ENCODE data around the gene CCL5. TPM values are rescaled to one million over a fixed set of nuclear protein-coding genes. Genes with fewer than 3 reads are reported as not detected.

CCL5 gene
- total and polyA plus RNA-seq, 10 of the 15 experiments (the other 5 are each of a cell fraction or from before 2014, with no cell fraction given) = 45.7 to 186 (median 90.8) TPM

DNA sequence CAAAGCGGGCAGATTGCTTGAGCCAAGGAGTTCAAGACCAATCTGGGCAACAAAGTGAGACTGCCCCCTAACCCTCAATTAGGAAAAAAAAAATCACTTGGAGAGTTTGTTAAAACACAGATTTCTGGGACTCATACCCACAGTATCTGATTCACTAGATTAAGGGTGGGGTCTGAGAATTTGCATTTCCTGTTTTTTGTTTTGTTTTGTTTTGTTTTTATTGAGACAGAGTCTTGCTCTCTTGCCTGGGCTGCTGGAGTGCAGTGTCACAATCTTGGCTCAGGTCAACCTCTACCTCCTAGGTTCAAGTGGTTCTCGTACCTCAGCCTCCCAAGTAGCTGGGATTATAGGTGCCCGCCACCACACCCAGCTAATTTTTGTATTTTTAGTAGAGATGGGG, 12.6 kb downstream of the CCL5 start:
- ChIA-PET POLR2A (interaction anchor here (1.6 kb wide), 1 partner anchor 9 kb away, joined by 3 read pairs; no protein-coding TSS in a partner anchor), RAD21 (ENCODE audit: unreplicated experiment) (no interaction called here), CTCF (interaction anchor here (0.6 to 1.6 kb wide), 2 partner anchors 13 to 109 kb away, joined by 3 to 5 read pairs; no protein-coding TSS in a partner anchor), SMC1A (ENCODE audit: uncharacterized antibody, unreplicated experiment) (no interaction called here)
- no peaks in the 10 kb centered on the region for H3K36me3 ChIP-seq (ENCODE audit: control insufficient read depth in 2 of 2, insufficient read depth in 2 of 2, low read length in 1 of 2)
- no peak for TF ChIP-seq E2F4 (IDR thresholded peaks at IDR 0.05; ENCODE audit: low read depth, low read length)
- 96% methylated on average over 3 of the region's 3 CpGs for WGBS (ENCODE audit: insufficient coverage, insufficient replicate concordance, low lambda C conversion rate, missing lambda C conversion rate)
- H3K27ac ChIP-seq (ENCODE audit: control insufficient read depth, insufficient read depth) = no peak overlapping the region
- H3K4me1 ChIP-seq (ENCODE audit: control insufficient read depth, insufficient read depth, low read length) = no peaks in the 10 kb centered on the region
- no peaks in the 10 kb centered on the region; the same call in 1 of the 2 replicates for H4K20me1 ChIP-seq (ENCODE audit: control insufficient read depth, insufficient read depth)
- no peak overlapping the region for H3K4me3 ChIP-seq
- no peak overlapping the region for H3K4me2 ChIP-seq (ENCODE audit: control insufficient read depth, insufficient read depth)
- no TSS peak for BruUV-seq (replicated peaks)
- H3K79me2 ChIP-seq (ENCODE audit: control insufficient read depth, insufficient read depth, low read length) = no peaks in the 10 kb centered on the region
- intact Hi-C loops (cut with micrococcal nuclease; ENCODE audit: unreplicated experiment) = no loop called here
- H3K9me3 ChIP-seq (replicated peaks; ENCODE audit: control insufficient read depth, insufficient read depth, low read length) = no peaks in the 10 kb centered on the region; the same call in 2 of the 3 replicates
- DNase-seq (ENCODE audit: low read depth, low spot score) (no peak), ATAC-seq (no peak), FAIRE-seq (no peak)
- in situ Hi-C loops (cut with MboI) = no loop called here
- H3K9ac ChIP-seq (ENCODE audit: control insufficient read depth, insufficient read depth, low read length) = no peak overlapping the region
- H3K27me3 ChIP-seq (replicated peaks in 1 of 2; ENCODE audit: control insufficient read depth in 2 of 2, insufficient read depth in 2 of 2, low read length in 1 of 2) = no peaks in the 10 kb centered on the region
- no peak overlapping the region for H2AFZ ChIP-seq (ENCODE audit: control insufficient read depth, low read depth, low read length)

DNA sequence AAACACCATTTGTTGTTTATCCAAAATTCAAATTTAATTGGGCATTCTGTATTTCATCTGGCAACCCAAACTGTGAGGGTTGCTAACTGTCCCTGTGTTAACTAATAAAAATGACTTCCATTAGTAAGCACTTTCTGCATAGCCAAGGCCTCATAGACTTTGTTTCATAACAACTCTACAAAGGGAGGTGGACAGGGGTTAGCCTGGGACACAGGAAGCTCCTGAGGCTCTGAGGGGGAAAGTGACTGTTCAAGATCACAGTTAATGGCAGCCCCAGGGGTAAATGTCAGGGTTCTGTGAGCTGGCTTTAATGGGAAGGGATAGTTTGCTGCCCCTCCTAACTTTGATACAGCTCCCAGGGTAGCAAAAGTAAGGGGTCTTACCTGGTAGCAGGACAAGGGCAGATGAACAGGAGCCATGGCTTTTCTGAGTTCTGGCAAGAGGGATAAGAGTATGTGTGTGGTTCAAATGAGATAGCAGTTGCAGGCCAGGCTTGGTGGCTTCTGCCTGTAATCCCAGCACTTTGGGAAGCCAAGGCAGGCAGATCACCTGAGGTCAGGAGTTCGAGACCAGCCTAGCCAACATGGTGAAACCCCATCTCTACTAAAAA, 13.7 kb downstream of the CCL5 start:
- no peaks in the 10 kb centered on the region for H3K36me3 ChIP-seq (ENCODE audit: control insufficient read depth in 2 of 2, insufficient read depth in 2 of 2, low read length in 1 of 2)
- ChIA-PET RAD21 (ENCODE audit: unreplicated experiment) (interaction anchor here (1.1 to 1.2 kb wide), 2 partner anchors 14 to 64 kb away, joined by 3 read pairs; partner anchors contain the start of genes CCL5 and RDM1), CTCF (no interaction called here), SMC1A (ENCODE audit: uncharacterized antibody, unreplicated experiment) (interaction anchor here (0.6 to 1.2 kb wide), 3 partner anchors 9 to 115 kb away, joined by 3 to 8 read pairs (median 3); partner anchors contain the start of gene CCL5), POLR2A (no interaction called here)
- H3K9me3 ChIP-seq (replicated peaks; ENCODE audit: control insufficient read depth, insufficient read depth, low read length) = no peaks in the 10 kb centered on the region; the same call in 2 of the 3 replicates
- FAIRE-seq (no peak), ATAC-seq (no peak), DNase-seq (ENCODE audit: low read depth, low spot score) (no peak)
- BruUV-seq (replicated peaks) = no TSS peak
- H3K4me2 ChIP-seq (ENCODE audit: control insufficient read depth, insufficient read depth) = no peak overlapping the region
- 45% methylated on average over 1 of the region's 1 CpG for WGBS (ENCODE audit: insufficient coverage, insufficient replicate concordance, low lambda C conversion rate, missing lambda C conversion rate)
- no peak overlapping the region for H3K9ac ChIP-seq (ENCODE audit: control insufficient read depth, insufficient read depth, low read length)
- no peaks in the 10 kb centered on the region for H3K4me1 ChIP-seq (ENCODE audit: control insufficient read depth, insufficient read depth, low read length)
- TF ChIP-seq ZNF622 (IDR thresholded peaks at IDR 0.05) (no peak), WRNIP1 (IDR thresholded peaks at IDR 0.05; ENCODE audit: borderline replicate concordance, low read depth, low read length) (no peak), FOXK2 (IDR thresholded peaks at IDR 0.05) (no peak), STAT1 (conservative IDR thresholded peaks at IDR 0.05) (no peak), RB1 (IDR thresholded peaks at IDR 0.05; ENCODE audit: borderline replicate concordance) (no peak), SRF (IDR thresholded peaks at IDR 0.05; ENCODE audit: low read depth in 2 of 2, low read length in 2 of 2) (no peak), FOS (IDR thresholded peaks at IDR 0.05; ENCODE audit: borderline replicate concordance, extremely low read depth, insufficient read length) (no peak)
- TF ChIP-seq, protein P1, sequence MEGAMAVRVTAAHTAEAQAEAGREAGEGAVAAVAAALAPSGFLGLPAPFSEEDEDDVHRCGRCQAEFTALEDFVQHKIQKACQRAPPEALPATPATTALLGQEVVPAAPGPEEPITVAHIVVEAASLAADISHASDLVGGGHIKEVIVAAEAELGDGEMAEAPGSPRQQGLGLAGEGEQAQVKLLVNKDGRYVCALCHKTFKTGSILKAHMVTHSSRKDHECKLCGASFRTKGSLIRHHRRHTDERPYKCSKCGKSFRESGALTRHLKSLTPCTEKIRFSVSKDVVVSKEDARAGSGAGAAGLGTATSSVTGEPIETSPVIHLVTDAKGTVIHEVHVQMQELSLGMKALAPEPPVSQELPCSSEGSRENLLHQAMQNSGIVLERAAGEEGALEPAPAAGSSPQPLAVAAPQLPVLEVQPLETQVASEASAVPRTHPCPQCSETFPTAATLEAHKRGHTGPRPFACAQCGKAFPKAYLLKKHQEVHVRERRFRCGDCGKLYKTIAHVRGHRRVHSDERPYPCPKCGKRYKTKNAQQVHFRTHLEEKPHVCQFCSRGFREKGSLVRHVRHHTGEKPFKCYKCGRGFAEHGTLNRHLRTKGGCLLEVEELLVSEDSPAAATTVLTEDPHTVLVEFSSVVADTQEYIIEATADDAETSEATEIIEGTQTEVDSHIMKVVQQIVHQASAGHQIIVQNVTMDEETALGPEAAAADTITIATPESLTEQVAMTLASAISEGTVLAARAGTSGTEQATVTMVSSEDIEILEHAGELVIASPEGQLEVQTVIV (IDR thresholded peaks at IDR 0.05; ENCODE audit: borderline replicate concordance, partially characterized antibody) = no peak
- TF ChIP-seq, protein P2, sequence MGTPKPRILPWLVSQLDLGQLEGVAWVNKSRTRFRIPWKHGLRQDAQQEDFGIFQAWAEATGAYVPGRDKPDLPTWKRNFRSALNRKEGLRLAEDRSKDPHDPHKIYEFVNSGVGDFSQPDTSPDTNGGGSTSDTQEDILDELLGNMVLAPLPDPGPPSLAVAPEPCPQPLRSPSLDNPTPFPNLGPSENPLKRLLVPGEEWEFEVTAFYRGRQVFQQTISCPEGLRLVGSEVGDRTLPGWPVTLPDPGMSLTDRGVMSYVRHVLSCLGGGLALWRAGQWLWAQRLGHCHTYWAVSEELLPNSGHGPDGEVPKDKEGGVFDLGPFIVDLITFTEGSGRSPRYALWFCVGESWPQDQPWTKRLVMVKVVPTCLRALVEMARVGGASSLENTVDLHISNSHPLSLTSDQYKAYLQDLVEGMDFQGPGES (IDR thresholded peaks at IDR 0.05) = no peak
- no peaks in the 10 kb centered on the region; the same call in 1 of the 2 replicates for H4K20me1 ChIP-seq (ENCODE audit: control insufficient read depth, insufficient read depth)
- H3K27ac ChIP-seq (ENCODE audit: control insufficient read depth, insufficient read depth) = no peak overlapping the region
- H3K27me3 ChIP-seq (replicated peaks in 1 of 2; ENCODE audit: control insufficient read depth in 2 of 2, insufficient read depth in 2 of 2, low read length in 1 of 2) = no peaks in the 10 kb centered on the region
- in situ Hi-C loops (cut with MboI) (no loop called here), intact Hi-C loops (cut with micrococcal nuclease; ENCODE audit: unreplicated experiment) (no loop called here)
- H2AFZ ChIP-seq (ENCODE audit: control insufficient read depth, low read depth, low read length) = no peak overlapping the region
- no peaks in the 10 kb centered on the region for H3K79me2 ChIP-seq (ENCODE audit: control insufficient read depth, insufficient read depth, low read length)
- H3K4me3 ChIP-seq = no peak overlapping the region

Measured in GM12878 (cell line).